GM18507 (cell line): ENCODE results near the gene SCN11A.

ENCODE experiments used
- DNase-seq: peaks from one replicate; pipeline ENCODE4 v3.0.0; 2011; ENCODE audit warnings: low read depth; ENCODE audit not compliant: insufficient read length; ENCODE audit errors: extremely low spot score
- FAIRE-seq: peaks from 2 replicates; lab custom pipeline; 2011; peaks lifted over from hg19 to GRCh38; lab: Jason Lieb, UNC

The SCN11A gene

GRCh38 chr3:39013921-39014509 lies 37.7 kb downstream of the SCN11A start:
- DNase-seq (no peak), FAIRE-seq (no peak)

- no peak for FAIRE-seq
- no peak for DNase-seq
Observed at GRCh38 chr3:39013289-39013688, 38.5 kb downstream of the SCN11A start.

- DNase-seq (no peak), FAIRE-seq (no peak)
Observed at GRCh38 chr3:39011191-39011736, 40.5 kb downstream of the SCN11A start.

GRCh38 chr3:39005295-39005694 lies 46.4 kb downstream of the SCN11A start:
- no peak for FAIRE-seq
- DNase-seq: no peak
